Stimulated activated CD4-positive, alpha-beta T cell treated with anti-CD3 and anti-CD28 coated beads, Interleukin-15, amount 100 ng/mL, for 24 hours (primary cell): Measurements from ENCODE around the gene SLC9A7.
A peak's percentile ranks its signal among the peaks of the same experiment; 100 is the strongest.

Experiments used
- DNase-seq: peaks from one replicate; pipeline ENCODE4 v3.0.0-alpha.2; 2020

Gene SLC9A7

GRCh38 chrX:46643636-46644035 is 115.3 kb downstream of the SLC9A7 start:
- no peak for DNase-seq

- no peak for DNase-seq
Measured at GRCh38 chrX:46642145-46642544, 116.8 kb downstream of the SLC9A7 start.

GRCh38 chrX:46637938-46638337 is 121.0 kb downstream of the SLC9A7 start:
- DNase-seq = peak; percentile 29

GRCh38 chrX:46636223-46636622 is 122.7 kb downstream of the SLC9A7 start:
- DNase-seq = no peak

DNA sequence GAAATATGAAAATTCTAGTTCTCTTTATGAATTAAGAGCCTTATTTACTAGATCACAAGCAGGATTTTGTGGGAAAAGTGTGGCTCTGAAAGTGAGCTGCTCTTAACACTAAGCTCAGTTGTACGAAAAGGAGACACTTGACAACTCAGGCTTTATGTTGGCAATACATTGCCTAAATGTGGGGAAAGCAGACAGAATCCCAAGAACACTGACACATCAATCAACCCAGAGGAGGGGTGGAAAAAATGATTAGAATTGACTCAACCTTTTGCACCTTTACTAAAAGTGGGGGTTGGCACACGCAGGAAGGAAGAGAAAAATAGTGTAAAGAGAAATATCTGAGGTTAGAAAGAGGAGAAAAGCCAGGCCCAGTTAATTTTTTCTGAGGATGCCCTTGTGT is 123.7 kb downstream of the SLC9A7 start:
- DNase-seq = no peak

DNA sequence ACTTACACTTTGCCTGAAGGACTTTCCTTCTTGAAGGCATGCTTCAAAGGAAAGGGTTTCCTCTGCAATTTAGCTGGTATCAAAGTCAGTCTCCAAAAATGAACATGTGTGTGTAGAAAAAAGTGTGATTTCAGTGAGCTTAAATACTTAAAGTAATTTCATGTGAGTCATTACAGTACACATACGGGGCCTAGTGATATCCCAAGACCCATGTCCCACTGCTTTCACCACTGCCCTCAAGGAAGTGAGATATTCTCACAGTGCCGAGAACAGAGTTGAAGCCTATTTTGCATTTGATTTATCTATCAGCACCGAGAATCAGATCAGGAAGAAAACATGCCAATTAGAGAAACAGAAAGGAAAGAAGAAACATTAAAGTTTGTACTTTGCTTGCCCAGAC is 124.3 kb downstream of the SLC9A7 start:
- no peak for DNase-seq

DNA sequence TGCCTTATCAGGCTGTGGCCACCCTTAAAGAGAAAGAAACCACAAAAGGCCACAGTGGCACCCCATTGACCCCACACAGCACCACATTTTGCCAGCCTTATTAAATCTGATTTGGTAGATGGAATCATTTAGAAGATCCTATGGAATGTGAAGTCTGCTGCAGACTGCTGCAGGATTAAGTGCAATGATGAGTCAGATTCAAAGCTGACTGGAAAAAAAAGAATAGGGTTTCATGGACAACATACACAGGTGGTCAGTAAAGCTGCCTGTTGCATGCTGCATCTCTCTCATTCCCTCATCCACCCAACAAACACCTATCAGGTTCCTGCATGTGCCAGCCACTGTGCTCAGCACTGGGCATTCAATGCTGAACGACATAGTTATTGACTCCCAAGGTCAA is 128.8 kb downstream of the SLC9A7 start:
- no peak for DNase-seq

DNA sequence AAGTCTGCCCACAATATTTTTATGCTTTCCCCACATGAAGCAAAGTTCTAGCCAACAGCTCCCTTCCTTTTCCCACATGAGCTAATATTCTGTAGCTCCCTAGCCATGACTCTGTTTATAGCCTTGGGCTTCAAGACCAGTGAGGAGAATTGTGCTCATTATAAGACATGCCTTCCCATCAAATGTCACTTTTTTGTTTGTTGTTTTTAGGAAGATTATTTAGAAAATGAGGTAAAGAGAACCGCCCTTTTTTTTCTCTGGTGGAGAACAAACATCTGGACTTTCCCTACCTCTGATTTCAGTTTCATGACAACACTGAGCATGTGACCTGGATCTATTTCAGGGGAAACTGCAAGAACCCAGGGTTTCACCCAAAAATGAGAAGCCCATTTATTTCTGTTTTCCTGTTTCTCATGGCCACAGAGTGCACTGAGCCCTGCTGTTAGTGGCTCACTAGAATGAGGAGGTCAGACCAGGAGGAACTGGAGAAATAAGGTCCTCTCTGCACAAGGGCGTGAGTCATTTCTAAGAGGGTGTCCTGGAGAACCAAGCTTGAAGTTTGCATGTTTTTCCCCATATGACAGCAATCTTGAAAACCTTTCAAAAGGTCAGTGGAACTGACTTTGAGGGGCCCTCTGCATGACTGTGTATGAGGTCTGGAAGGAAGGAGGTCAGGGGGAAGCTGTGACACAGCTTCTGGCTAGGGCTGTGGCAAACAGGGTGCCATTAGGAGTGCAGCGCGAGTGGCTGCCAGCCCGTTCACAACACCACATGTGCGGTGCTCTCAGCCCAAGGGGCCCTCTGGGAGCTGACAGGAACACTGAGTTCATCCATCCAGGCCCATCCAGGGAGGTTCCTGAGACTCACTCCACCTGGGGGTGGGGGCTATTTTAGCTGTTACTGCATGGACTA is 130.2 kb downstream of the SLC9A7 start:
- peak; percentile 19 for DNase-seq

DNA sequence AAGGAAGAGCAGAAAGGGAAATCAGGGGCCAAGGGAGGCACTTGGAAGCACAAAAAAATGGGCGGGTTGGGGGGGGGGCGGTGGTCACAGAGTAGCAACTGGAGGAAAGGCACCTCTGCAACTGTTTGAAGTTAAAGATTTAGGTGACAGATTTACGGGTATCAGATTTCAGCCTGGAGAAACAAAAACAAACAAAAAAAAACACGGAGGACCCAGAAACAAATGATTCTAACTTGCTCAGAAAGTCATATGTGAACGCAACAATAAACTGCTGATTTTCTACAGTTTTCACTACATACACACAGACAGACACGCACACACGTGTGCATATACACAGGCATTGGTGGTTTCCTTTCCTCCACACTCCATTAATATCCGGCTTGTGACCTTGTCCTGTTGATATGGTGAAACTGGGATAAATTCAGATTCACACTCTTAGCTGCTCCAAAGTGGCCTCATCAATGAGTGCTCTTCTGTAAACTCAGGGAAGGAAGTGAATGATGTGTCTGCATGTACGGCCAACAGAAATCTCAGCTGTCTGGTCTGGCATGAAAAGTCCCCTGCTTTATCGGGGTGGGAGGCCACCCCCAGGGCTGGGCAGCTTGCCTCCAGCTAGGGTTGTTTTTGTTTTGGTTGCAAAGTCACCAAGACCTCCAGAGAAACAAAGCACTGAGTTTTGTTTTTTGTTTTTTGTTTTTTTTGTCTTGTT is 131.1 kb downstream of the SLC9A7 start:
- no peak for DNase-seq

GRCh38 chrX:46627062-46627461 is 131.9 kb downstream of the SLC9A7 start:
- no peak for DNase-seq

DNA sequence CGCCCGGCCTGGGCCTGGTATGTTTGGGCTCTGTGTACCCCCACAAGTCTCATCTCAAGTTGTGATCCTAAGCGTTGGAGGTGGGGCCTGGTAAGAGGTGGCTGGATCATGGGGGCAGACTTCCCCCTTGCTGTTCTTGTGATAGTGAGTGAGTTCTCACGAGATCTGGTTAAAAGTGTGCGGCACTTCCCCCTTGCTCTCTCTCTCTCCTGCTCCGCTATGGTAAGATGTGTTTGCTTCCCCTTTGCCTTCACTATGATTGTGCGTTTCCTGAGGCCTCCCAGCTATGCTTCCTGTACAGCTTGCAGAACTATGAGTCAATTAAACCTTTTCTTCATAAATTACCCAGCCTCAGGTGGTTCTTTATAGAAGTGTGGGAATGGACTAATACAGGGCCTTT is 132.4 kb downstream of the SLC9A7 start:
- peak; percentile 34 for DNase-seq

- DNase-seq = no peak
Measured at GRCh38 chrX:46624090-46624786, 134.7 kb downstream of the SLC9A7 start.

GRCh38 chrX:46621572-46621971 is 137.3 kb downstream of the SLC9A7 start:
- DNase-seq = no peak

DNA sequence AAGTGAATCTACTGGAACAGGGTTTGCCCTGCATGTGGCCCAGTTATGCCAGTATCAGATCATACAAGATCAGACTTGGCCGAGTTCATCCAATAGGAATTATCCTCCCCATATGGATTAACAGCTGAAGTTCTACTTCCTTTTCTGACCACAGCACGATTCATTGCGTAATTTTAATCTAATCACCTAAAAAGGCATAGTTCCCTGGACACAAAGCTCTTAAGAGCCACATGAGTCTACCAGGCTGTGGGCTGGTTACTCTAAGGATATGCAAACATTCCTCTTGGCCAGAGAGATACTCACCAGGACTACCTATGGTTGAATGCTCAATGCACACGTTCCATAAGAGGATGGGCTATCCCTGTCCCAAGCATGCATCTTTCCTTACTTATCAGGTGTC is 138.4 kb downstream of the SLC9A7 start:
- no peak for DNase-seq

GRCh38 chrX:46618947-46619346 is 140.0 kb downstream of the SLC9A7 start:
- no peak for DNase-seq

DNA sequence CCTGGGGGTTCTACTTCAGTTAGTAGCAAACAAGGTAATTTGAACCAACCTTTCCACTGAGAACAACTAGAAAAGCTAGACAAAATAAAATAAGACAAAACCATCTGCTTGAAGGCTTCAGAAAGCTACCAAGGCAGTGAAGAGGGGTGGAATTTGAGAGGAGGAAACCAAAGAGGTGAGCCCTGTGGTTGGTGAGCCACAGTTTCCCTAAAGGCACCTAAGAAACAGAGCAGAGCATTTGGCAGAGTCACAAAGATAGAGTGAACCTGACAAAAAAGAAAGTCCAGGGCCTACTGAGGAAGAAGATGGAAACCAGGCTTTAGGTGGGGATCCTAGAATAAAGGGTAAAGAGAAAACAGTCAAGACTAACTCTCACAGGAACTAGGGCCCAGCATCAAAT is 141.0 kb downstream of the SLC9A7 start:
- peak; percentile 11 for DNase-seq

- peak; percentile 15 for DNase-seq
Measured at GRCh38 chrX:46611658-46612362, 147.1 kb downstream of the SLC9A7 start.

DNA sequence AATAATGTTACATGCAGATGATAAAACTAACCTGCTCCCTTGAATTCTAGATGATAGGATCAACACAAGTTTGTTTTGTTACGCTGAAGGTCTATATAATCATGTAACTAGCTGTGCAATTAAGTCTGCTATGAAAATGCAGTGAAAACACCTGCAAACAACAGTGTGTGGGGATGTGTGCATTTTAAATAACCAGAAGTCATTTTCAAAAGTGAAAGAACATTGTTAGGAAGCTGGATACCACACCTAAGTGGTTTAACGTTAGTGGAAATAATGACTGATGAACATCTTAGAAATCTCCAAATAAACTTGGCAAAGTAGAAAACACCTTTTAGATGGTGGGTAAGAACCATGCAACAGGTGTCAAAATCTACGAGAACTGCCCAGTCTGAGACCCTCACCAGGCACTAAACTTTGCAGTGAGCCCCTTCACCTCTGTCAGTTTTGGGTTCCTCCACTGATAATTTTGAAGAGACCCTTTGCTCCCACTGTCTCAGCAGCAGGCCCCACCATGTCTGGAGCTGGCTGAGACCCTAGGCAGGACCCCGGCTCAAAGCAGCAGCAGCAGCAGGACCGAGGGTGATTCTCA is 148.8 kb downstream of the SLC9A7 start:
- DNase-seq = no peak

DNA sequence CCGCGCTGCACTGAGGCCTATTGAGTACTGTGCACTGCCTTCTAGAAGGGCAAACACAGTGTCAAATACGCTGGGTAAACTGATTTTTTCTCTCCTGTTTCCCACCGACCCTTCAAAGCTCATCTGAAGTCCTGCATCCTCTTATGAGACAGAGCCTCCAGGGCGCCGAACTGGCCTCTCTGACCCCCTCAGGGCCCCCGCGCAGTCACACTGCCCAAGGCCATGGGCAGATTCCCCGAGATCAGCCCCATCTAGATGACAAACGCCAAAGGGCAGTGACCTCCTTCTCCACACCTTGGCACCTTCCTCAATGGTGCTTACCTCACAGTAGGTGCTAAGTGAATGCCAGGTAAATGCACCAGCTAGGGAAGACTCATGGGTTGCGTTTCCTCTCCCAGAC is 151.0 kb downstream of the SLC9A7 start:
- no peak for DNase-seq

GRCh38 chrX:46602468-46603102 is 156.3 kb downstream of the SLC9A7 start:
- DNase-seq = no peak

- DNase-seq = no peak
Measured at GRCh38 chrX:46601283-46601682, 157.6 kb downstream of the SLC9A7 start.

DNA sequence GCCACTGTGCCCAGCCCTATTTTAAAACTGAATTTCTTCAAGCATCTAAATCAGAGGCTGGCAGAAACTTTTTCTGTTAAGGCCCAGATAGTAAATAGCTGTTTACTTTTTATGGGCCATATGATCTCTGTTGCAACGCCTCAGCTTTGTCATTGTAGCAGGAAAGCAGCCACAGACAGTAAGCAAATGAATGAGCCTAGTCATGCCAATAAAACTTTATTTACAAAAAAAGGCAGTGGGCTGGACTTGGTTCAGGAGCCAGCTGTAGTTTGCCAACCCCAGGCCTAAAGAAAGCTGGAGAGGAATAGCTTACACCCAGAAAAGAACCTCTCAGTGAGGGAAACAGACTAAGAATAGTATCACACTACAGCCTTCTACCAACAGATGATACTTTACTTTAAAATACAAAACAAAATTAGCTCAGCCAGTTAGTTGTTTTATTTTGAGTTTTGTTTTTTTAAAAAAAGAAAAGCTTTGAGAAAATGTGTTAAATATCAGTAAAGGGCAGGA is 159.8 kb downstream of the SLC9A7 start:
- no peak for DNase-seq
